GM19328 (cell line): ENCODE measurements around the gene LIMCH1.
"Not testable (repeated sequence)": the region's sequence is repeated elsewhere in the genome, so short reads cannot be mapped to it uniquely, and the experiment has no call there.

ENCODE experiments used
- ATAC-seq: cut with Tn5 transposase; IDR thresholded peaks from one replicate; pipeline ENCODE4 v1.9.1; 2021; ENCODE audit warnings: mild to moderate bottlenecking, moderate library complexity; ENCODE audit not compliant: unreplicated experiment

The LIMCH1 gene

DNA sequence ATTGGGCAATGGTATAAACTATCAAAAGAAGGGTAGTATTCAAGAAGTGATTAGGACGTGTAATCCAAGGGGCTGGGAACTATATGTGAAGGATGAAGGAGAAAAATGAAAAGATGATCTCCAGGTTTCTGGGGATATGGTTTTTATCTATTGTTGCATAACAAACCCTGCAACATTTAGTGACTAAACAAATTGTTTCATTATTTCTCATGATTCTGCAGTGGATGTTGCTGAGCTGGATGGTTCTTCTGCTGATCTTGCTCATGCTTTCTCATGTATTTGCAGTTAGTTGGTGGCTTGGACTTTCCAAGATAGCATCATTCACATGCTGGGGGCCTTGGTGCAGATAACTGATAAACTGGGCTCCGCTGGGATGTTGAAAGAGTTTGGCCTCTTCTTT is 181.5 kb downstream of the LIMCH1 start:
- ATAC-seq: no peak

DNA sequence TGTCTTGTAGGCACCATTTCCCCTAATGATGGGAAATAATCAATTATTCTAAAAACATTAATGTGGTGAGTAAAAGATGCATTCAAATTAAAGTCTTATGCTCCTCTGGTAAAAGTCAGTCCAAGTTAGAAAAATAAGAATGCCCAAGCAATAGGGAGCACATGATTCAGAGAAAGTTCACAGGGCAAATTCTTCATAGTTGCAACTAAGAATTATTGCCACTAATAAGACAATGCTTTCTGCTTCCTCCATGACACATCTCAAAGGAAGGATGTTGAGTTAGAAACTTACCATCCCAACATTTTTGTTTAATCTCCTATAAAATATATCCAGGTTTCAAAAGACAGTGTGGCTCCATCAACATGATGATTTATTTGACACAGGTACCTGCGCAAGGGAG is 184.2 kb downstream of the LIMCH1 start:
- ATAC-seq: no peak

DNA sequence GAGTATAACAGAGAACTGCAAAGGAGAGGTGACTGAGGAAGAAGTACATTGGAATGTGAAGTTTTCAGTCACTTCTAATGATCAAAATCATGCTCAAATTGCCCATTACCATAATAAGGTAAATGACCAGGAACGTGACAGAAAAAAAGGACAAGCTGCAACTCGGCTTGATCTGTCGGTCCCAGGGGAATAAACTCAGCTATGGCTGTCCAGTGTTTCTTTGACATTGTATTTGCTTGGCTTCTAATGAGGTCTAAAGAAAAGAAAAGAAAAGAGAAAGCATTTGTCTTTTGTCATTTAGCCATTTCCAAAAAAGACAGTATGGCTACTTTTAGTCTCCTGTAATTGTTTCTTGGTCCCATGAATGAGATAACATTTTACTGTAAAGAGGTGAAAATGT is 185.3 kb downstream of the LIMCH1 start:
- ATAC-seq: no peak

DNA sequence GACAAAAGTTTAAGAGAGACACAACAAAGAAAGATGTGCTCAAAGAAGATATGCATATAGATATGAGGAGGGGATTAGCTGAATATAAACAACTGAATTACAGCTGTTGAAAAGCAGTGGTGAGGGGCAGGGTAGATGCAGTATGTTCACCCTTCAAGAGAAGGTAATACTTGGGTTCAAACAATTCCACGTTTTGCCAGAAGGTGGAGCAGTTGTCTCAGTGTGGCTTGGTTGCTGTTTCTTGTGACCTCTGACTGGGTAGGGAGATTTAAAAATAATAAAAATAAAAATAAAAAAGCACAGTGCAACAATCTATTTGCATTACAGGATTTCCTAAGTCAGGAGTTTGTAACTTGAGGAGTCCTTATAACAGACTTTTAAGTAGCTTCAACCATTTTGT is 187.3 kb downstream of the LIMCH1 start:
- ATAC-seq: no peak

DNA sequence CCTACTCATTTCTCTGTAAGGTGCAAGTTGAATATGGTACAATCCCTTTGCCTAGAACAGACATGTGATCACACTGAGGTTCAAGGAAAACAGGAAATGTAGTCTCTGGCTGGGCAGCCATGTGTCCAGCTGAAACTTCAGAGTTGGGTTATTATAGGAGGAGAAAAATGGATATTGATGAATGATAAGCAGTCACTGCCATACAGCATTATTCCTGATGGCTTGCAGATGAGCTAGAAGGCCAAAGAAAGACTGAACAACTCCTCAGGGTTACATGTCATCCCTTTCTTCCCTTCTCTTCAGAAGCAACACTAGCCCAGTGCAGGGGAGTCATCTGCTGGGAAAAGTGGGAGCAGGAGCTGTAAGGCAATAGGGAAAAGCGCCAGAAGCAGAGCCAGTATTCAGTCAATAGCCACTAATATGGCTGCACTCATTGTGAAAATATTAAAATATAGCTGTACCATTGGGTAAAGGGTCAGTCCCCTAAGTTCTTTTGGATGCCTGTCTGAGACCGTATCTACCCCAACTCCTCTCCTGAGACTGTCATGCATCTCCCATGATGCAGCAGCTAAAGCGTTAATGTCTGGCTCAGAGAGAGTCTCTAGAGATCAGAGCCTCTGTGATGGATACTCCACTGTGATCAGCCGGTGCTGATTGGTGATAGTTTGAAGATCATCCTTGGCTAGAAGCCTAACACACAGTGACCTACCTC is 190.1 kb downstream of the LIMCH1 start:
- ATAC-seq: no peak

DNA sequence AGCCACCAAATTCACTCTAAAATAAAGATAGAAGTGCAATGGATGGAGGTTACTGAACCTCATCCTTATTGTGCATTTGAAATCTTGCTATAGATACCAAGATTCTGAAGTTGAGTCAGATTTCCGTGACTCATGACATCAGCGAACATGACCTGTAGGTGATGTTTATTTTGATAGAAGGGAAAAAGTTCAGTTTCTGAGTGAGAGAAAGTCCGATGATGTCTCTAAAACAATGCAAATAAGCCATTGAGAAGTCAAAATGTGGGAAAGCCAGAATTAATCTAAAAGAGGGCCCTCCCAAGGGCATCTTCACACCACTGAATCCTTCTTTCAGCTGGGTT is 190.6 kb downstream of the LIMCH1 start:
- no peak for ATAC-seq

DNA sequence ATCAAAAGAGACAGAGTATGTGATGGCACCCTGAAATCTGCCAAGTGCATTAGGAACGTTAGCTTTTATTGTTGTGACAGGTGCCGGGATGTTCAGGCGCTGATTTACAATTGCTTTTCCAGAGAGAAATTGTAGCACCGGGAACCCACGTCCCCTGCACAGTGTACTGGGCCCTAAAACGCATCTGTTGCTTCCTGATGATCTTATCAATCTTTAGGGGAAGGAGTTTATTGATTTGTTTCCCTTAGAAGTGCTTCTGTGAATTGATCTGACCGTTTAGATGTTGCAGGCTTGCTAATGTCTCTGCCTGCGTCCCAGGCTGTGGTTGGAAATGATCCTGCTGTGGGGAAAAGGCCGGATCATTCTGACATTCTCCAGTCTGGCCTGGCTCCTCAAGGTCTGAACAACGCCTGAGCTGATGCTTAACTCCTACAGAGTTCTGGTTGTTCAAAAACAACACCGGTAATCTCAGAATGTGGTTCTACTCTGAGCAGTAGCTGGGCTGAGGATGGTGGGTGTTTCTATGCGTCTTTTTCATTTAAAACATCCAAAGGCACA is 193.7 kb downstream of the LIMCH1 start:
- no peak for ATAC-seq

DNA sequence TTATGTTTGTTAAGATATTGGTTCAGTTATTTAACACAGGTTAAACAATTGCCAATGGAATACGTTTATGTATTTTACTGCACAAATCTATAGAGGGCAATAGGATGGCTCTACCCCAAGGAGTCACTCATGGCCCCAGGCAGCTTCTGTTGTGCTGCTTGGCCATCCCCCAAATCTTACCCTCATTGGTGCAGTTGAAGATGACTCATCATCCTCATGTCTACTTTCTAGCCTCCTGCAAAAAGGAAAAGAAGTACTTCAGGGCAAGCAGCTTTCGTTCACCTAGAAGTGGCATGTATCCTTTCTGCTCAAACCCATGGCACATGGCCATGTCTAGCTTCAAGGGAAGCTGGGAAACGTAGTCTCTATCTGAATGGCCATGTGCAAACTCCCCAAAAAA is 196.4 kb downstream of the LIMCH1 start:
- ATAC-seq: no peak

DNA sequence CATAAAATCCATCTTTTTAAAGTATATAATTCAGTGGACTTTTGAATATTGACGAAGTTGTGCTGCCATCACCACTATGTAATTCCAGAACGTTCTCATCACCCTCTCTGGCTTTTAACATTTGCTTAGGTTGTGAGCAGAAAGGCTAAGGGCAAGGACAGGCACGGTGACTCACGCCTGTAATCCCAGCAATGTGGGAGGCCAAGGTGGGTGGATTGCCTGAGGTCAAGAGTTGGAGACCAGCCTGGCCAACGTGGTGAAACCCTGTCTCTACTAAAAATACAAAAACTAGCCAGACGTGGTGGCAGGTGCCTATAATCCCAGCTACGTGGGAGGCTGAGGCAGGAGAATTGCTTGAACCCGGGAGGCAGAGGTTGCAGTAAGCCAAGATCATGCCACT is 199.5 kb downstream of the LIMCH1 start:
- ATAC-seq: not testable (repeated sequence)

DNA sequence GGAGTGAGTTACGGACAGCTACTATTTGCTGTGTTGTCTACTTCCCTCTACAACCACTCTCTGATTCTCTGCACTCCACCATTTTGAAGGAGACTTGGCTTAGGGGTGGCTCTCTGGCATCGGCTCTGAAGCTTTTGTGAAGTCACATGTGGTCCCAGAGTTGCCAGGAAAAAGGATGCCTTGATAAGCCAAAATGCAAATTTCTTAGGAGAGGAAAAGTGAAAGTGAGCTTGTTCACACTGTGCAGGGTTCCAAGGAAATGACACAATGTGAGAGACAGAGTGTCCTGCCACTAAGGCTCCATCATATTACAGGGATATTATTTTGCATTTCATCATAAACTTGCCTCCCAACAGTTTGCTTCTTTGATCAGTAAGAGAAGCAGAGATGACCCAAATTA is 203.4 kb downstream of the LIMCH1 start:
- no peak for ATAC-seq

DNA sequence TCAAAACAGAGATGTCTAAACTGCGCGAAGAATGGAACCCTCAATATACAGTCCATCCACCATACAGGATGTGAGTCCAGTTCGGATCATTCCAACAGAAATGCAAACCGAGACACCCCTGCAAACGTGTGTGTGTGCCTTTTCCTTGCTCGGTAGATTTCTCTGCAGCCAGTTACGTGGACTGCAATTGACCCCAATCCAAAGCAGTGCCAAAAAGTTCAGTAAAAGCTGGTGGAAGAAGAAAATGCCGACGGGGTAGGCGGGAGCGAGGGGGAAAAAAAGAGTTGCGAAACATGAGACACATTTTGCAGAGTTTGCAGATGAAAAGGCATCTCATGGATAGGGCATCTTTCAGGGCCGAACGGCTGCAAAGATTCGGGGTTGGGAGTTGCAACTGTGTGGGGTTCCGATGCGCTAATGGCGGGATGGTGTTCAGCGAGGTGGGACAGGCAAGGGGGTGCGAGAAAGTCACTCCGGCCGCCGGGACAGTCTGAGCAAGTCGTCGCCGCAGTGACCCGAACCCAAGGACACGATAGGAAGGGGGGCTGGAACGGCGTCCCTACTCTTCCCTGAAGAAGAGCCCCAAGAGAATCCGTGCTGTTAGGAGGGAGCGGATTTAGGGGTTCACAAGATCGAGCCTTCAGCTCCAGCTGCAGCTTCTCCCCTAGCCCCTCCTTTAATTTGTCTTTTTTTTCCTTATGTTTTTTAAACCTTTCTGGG is 206.8 kb downstream of the LIMCH1 start:
- ATAC-seq: no peak

DNA sequence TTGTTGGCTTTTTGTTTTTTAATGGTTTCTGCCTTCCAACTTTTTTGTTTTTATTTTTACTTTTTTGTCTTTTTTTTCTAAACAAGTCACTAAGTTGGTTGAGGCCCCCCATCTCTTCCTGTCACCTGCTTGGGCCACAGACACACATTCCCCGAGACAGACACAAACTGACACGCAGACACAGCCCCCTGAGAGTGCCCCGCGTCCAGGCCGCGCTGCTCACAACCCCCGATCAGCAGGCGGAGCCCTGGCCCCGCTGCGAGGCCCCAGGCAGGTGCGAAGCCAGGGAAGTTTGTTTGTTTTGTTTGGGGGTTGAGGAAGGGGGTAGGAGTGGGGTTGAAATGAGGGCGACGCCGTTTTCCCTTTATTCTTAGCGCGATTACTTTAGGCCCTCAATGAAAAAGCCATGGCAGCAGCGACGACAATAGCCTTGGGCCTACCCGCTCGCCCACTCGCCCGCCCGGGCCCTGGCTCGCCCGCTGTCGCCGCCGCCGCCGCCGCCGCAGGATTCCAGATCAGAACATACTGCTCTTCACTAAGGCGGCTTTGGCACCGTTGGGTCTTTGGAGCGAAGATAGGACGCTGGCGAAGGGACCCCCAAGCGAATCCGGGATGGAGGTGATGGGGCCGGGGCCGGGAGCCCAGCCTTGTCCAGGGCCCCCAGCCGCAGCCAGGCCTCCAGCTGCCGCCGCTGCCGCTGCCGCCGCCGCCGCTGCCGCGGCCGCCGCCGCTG is 207.5 kb downstream of the LIMCH1 start:
- ATAC-seq: no peak

DNA sequence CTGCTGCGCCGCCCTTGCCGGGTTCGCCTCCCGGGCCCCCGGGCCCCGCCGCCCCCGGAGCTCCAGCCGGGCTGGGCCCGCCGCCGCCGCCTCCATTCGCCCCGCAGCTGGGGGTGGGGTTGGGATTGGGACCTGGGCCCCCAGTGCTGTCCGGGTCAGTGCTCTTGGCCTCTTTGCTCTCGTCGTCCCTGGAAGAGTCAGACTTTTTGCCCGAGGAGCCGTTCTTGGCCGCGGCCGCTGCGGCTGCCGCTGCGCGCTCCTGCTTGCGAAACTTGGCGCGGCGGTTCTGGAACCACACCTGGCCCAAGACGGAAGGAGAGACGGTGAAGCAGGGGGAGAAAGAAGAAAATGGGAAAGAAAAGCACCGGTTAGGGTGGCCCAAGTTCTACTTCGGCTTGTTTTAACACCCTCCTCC is 208.1 kb downstream of the LIMCH1 start:
- ATAC-seq: no peak

DNA sequence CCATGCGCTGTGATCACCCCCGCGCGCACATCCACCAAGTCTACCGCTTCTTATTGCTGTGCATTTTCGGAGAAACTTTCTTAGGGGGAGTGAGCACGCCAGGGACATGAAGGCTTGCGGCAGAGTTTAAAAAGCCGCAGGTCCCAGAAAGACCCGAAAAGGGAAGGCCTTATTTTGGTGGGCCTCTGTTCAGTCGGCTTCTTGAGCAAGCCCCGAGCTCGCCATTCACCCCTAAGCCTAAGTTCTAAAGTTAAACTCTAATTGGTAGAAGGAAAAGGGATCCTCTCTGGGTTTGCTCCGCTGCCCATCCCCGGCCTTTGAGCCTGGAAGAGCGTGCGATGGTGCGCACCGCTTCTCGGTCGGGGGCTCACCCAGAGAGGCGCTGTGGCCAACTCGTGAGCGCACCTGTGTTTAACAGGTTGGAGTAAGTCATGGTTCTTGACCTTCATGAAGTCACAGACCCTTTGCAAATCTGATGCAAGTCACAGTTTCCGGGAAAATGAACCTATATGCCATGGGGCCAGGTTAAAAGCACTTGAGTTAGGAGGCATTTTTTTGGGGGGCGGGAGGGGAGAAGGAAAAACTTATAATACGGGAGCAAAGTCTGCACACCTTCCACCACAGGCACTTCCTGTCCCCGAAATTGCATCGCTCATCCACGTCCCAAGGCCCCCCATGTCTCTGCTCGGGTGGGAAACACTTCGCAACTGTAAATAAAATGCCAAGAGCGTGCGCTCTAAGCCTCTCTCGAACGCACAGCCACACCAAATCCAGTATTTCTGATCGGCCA is 208.7 kb downstream of the LIMCH1 start:
- no peak for ATAC-seq

DNA sequence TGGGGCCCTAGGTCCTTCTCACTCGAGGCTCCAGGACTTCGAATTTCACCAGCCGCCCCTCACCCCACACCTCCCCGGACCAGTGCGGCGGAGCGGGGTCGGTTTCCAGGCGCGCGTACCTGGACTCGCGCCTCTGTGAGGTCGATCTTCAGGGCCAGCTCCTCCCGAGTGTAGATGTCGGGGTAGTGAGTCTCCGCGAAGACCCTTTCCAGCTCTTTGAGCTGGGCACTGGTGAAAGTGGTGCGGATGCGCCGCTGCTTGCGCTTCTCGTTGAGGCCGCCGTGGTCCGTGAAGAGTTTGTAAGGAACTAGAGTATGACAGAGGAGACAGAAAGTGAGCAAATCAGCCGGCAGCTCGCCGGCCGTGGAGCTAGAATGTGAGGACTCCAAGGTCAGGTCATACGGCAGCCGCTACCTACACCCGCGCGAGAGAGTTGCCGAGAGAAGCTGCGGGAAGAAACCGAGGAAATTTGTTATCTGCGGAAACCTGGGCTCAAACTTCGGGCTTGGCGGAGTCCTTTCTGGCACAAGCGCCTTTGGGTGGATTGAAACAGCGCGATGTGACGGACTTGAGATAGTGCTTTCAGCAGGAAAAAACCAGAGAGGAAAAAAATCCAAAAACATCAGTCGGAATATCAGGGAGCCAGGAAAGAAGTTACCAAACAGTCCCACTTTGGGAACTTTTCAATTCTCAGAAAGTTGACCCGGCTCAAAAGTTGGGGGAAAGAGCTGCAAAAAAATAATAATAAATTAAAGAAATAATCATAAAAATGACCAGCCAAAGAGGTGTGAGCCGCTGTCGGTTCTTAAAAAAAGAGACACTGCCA is 209.5 kb downstream of the LIMCH1 start:
- ATAC-seq: no peak

DNA sequence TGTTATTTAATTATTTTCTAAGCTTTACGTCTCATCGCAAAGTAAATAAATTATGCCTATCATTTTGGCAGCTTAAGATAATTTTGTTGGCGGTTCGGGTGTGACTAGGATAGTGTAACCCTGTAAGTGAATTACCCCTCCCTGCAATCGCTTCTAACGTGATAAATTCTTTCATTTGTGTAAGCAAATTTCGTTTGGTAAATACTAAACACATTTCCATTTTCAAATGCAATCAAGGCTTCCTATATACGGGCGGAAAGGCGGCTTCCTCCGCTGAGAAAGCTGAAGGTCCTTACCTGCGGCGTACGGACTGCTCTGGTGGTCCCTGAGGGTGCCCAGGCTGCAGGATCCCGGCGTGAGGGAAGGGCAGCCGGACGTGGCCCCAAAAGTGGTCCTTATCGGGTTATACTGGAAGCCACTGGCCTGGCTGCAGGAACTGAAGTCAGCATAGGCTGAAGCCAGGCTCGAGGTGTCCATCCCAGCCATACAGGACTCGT is 210.2 kb downstream of the LIMCH1 start:
- ATAC-seq: no peak

DNA sequence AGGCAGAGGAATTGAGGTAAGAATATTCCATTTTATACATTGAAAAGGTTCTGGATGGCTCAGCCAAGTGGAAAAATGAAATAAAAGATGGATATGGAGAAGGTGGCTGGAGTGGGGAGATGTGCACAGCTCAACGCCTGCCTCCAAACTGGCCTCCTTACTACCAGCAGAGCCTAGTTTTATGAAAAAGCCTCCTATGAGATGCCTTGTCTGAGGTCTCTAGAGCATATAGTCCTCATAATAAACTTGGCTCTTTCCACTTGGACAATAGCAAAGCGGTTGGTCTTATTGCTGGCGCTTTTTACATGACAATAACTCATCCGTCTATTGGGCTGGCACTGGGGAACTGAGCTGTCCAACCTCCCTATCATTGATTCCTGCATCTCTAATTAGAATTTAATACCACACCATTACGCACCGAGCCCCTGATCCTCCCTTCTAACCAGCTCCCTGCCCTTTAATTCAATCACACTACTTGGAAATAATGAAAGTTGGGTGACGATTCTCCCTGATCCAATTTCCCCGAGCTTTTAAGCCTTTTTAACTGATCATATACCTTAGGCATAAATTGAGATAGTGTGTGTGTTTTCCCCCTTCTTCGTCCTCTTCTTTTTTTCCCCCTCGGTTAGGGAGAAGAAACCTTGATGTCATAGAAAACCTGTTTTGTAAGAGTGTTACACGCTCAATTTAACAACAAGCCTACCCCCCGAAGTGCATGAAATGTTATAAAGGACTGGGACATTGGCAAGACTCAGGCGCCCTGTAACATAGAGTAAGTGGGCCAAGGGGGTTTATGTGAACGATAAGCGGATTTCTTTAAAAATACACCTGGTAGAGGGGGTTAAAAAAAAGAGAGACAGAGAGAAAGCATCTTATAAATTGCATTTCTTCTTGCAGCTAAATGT is 210.9 kb downstream of the LIMCH1 start, which contains the start of gene PHOX2B:
PHOX2B (minus strand) TSS at position 155 of the 905 bp plus-strand sequence; CDS start at position 40, 115 bp downstream.
- no peak for ATAC-seq

DNA sequence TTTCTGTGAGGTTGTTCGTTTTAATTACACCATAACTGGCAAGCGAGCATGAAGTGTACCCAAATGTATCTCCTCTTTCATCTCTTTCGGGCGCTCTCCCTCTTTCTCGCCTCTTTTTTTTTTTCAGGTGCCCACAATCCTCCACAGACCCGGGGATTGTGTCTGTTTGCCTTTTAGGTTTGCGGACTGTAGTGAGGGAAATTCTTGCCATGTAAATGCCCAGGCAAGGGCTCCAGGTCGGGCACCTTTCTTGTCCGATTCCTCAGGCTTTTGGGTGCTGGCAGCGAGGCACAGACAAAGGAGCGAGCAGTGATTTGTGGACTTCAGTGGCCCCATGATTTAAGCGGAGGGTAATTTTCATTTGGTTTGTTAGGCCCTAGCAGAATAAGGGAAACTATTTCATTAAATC is 211.7 kb downstream of the LIMCH1 start:
- ATAC-seq: no peak
